ENCODE measurements around the gene MACROD2.

MACROD2 gene

DNA sequence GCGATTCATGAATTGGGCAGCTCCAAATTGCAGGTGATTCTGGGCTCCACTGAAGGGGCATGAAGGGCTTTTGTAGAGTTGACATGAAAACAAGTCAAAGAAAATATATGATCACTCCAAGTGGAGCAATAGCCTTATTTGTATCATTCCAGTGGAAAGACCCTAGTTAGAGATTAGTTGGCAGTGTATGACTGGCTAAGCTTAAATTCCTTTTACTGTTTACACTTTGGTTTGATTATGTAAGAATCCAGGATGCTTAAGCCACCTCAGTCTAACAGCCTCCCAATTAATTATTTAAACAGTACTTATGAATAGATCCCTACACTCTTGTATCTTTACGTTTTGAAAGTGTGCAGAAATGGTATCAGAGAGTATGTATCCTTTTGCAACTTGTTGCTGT lies 1865.5 kb downstream of the MACROD2 start:
- no peak for DNase-seq

DNA sequence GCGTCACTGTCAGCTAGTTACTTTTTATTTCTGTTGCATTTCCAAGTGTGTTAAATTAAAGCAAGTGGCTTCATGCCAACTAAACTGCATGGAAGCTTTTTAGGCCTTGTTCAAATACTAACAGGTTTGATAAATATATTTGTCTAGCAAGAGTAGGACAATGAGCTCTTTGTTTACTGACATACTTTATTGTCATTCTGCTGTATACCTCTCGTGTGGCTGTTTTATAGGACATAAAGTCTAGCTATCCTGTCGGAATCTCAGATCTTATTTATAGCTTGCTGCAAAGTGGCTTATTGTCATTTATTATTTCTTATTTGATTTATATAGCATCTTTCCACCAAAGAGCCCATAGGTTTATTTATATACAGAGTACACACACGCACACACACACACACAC lies 1866.9 kb downstream of the MACROD2 start:
- peak; percentile 9 for DNase-seq

DNA sequence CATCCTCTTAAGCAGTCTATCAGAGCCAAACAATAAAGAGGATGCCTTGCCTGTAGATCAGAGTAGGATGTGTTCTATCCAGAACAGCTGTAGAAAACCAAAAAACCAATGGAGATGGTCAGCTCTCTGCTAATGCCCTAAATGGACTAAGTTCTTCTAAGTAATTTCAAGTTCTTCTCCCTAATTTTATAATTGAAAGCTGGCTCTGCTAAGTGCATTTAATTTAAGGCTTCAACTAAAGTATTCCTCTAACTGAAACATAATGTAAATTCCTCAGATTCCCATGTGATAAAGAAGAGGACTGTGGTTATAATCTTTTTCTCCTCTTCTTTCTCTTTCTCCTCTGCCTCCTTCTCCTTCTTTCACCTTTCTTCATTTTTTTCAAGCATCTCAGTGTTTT lies 1868.4 kb downstream of the MACROD2 start:
- no peak for DNase-seq

DNA sequence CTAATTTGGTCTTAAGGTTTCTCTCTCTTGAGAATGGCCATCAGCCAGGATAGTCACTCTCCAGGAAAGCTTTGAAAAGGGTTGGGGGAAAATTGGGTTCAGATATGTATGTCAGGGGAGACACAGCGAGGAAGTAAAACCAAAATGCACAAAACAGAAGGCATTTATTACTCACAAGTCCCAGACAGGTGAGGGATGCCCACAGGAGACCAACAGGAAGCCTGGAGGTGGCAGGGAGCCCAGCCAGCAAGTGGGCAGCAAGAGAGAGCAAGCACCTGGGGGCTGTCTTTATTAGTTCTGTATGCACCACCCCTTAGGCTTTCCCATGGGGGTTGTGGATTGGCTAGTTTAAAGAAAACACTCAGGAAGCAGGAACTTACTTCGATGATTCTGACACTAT lies 1870.2 kb downstream of the MACROD2 start:
- no peak for DNase-seq

DNA sequence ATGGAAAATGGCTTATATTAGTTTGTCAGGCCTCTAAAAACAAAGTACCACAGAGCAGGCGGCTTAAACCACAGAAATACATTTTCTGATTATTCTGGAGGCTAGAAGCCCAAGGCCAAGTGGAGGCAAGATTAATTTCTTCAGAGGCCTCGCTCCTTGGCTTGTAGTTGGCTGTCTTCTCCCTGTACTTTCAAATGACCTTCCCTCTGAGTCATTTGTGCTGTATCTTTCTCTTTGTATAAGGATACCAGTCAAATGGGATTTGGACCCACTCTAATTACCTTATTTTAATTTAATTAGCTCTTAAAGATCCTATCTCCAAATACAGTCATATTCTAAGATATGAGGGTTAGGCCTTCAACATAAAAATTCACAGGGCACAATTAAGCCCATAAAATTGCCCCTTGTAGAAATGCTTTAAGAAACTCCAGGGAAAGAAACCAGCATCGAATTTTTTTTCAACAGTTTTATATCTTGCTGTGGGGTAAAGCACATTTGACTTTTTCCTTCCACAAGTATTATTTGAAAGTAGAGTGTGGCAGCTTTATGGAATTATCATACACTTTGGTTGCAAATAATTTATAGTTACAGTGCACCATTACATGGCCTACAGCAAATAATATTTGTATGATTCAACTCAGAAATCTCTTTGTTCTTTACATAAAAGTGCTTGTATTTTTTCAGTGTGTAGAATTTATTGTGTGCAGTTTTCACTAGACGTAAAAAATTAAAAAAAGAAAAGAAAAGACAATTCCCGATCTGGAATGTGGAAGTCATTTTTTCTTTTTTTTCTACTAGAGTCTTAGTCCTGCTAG lies 1871.8 kb downstream of the MACROD2 start:
- DNase-seq: no peak

DNA sequence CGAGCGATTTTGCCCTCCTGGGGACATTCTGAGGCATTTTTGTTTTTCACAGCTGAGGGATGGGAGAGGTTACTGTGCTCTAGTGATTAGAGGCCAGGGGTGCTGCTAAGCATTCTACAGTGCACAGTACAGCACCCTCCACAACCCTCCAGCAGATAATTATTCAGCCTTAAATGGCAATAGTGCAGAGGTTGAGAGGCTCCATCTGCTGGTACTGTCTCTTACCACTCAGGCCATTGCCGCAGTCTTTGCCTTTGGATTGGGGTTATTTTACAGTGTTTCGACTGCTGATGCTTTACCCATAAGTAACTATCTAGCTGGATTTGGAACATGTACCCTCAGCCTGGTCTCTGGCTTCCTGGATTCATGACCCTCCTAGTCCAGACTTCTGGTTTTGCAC lies 1872.6 kb downstream of the MACROD2 start:
- no peak for DNase-seq

DNA sequence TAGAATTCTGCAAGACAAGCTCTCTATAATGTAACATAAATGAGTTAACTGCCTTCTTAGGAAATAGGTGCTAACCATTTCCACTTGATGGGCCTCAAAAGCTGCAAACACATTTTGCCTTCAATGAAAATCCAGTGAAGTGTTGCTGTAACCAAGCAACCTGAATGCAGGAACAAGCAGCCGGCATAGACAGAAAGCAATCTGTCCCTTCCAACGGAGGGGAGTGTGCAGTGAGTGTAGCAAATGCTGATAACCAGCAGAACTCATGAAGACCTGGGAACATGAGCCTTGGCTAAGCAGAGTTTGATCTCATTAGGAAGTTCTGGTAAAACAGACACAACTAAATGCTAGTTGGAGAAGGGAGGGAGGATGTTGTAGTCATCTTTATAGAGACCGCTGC lies 1880.1 kb downstream of the MACROD2 start:
- peak; percentile 7 for DNase-seq

DNA sequence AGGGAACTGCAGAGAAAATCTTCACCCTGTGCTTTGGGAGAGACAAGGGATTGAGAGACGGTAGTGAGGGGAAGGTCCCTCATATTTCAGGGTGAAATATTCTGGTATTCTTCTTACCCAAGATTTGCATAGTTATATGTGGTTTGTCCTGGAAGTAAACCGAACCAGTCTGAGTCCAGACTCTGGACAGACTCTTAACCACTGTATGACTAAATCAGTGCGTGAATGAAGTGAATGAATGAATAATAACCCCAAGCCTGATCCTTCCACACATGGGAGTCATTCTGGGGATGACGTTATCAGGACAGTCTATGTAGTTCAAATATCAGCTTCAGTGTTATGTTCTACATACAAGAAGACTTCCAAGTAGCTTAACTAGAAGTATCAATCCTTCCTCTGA lies 1887.2 kb downstream of the MACROD2 start:
- DNase-seq: no peak

DNA sequence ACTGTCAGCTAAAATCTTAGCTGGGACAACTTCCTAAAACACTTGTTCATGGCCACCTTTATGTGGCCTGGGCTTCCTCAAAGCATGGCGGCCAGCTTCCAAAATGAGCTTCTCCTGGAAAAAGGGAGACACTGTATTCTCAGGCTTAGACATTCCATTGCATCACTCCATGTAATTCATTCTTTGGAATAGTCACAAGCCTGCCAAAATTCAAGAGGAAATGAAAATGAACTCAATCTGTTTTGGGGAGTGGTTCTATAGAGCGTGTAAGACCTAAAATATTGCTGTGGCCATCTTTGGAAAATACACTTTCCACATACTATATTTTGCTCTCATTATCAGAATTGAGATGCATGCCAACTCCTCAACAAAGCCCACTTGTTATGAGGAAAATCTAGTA lies 1890.9 kb downstream of the MACROD2 start:
- no peak for DNase-seq

DNA sequence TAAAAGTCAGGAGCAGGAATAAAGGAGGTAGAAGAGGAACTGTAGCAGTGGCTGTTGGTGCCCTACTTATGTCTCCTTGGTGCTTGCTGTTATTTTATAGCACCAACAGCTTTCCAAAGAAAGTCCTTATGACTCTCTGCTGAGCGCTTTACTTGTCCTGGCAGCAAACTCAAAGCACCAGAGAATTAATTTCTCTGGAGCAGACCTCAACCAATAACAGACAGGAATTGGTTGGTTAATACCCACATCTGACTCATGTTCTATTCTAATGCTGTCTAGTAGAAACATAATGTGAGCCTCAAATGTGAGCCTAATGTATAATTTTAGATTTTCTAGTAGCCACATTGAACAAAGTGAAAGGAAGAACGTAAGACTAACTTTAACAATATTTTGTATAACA lies 1892.1 kb downstream of the MACROD2 start:
- no peak for DNase-seq

DNA sequence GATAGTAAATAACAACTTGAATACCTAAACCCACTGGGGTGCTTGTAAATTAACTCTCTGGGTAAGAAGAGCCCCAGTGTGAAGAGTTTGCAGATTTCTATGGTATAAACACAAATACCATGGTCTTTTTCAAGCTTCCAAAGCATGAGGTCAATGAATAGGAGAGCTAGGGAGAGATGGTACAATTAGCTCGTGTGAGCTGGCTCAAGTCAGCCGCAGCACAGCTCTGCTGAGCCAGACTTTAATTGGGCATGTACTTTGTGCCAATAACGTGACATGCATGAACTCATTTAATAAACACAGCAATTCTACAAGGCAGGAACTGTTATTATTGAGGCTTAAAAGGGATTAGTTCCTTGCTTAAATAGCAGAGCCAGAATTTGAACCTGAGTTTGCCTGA lies 1893.7 kb downstream of the MACROD2 start:
- no peak for DNase-seq

DNA sequence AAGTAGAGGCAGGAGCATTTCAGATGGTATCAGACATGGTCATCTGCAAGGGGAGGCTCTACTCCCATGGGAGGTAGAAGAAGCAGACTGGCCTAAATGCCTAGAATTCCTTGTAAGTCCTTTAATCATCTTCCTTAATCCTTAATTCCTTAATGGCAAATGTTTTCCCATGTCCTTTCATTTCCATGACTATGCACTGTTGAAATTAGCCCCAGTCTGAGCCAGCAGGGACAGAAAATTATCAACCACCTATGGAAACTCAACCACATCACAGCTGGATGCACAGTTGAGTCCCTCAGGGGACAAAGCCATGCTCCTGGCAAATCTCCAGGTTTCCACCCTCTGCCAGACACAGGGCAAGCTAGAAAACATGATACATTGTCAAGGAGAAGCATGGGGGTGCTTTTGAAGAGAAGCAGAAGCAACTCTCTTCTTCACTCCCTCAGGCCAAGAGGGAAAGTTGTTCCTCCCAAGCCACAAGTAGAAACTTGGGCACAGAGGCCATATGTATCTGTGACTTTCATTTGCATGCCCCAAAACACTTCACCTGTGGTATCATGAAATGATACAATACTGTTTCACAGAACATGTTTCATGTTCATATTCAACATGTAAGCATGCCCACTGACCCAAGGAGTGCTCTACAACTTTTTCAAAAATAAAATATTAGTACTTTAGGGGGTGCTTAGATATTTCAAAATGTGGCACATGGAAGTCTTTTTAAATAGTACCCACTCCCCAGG lies 1894.4 kb downstream of the MACROD2 start:
- no peak for DNase-seq

DNA sequence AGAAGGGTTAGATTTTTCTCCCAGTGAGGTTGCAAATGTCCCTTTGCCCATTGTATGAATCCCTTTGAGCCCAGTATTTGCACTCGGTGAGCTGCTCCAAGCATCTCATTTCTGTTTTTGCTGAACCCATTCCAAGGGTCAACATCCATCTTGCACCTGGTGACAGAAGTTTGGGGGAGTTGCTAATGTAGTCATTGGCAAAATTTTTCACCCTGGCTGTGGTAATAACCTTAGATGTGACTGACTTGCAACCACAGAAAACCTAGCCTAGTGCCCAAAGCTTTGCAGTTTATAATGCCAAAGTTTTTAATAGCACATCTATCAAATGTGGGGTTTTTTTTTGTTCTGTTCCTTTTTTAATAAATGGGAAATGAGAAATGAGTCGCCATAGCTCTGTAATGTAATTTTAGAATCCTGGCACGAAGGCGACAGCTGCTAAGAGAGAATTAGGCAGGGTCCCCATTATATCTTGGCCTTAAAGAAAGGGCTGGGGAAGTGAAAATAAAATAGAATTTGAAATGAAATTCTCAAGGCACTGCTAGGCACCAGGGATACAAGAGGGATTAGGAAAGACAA lies 1895.2 kb downstream of the MACROD2 start:
- no peak for DNase-seq

DNA sequence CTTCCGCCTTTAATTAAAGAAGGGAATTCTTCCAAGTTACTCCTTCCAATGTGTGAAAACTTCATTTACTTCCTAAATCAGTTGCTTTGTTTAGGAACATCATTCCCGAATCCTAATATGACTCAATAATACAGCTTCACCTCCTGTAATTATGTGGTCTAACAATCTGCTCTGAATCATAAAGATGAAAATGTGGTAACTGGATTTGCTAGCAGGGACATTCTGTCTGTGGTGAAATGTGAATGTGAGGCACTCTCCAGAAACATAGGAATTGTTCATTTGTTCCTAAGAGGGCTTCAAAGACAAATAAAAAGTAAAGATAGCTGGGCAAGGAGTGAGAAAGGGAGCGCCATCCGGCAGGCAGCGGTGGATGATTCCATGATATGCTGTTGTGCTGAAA lies 1899.8 kb downstream of the MACROD2 start:
- no peak for DNase-seq

DNA sequence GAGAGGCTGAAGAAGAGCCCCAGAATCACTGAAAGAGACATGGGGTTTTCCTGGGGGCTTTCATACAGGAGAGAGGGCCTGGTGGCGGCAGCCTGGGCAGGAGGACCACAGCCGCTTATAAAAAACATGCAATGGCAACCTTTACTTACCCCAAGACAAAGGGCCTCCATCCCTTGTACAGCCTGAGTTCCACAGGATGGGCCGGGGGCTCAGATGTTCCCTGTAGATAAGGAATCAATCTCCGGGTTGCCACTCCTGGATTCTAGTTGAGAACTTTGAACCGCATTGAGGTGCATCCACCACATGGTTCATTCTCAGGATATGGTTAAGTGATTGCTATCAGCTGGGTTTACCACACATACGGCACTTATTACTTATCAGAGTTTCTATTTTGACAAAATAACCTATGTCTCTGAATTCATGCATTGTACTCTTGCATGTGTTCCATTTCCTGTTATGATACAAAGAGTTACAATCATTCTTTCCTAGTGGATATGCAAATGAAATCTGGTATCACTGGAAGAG lies 1900.3 kb downstream of the MACROD2 start:
- DNase-seq: no peak

DNA sequence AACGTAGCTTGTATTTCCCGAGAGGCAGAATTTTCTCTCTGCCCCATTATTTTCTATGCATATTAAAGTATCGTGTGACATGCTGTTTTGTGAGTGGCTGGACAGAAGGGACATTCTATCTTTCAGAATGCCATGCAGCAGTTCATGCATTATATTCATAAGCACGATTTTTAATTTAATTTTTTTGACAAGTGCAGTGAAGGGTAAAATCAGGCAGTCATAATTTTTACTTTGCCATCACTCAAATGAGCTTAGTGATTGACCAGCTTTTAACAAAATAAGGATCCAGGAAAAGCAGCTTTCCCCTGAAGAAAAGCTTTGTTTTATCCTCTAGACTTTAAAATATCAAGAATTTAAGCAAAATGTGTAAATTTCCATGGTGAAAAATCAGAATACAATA lies 1904.7 kb downstream of the MACROD2 start:
- no peak for DNase-seq

DNA sequence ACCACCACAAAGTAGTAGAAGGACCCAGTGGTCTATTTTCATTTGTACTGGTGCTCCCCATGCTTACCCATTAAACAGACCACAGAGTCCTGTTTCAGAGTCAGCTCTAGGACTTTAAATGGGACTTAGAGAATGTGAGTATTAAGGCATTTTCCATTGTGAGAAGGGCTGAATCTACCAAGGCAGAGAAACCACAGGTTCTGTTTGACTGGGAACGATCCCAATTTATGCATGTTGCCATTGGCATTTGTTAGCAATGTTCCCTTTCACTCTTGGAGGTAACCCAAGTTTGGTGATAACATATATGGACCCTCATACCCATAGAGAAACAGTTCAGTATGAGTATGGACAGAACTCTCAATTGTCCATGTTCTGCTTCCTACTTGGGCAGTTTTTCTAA lies 1905.1 kb downstream of the MACROD2 start:
- DNase-seq: no peak

DNA sequence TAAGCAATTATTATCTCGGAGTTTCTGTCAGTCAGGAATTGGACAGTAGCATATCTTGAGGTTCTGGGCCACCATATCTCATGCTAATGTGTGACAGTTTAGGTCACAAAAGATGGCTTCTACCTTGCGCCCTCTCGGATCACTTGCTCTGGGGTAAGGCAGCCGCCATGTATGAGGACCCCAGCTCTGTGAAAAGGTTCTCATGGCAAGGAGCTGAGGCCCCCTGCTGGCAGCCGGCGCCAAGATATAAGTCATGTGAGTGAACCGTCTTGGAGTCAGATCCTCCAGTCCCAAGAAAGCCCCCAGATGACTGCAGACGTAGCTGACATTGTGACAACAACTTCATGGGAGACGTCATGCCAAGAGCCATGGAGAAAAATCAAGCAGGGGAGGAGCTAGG lies 1907.2 kb downstream of the MACROD2 start:
- DNase-seq: no peak

DNA sequence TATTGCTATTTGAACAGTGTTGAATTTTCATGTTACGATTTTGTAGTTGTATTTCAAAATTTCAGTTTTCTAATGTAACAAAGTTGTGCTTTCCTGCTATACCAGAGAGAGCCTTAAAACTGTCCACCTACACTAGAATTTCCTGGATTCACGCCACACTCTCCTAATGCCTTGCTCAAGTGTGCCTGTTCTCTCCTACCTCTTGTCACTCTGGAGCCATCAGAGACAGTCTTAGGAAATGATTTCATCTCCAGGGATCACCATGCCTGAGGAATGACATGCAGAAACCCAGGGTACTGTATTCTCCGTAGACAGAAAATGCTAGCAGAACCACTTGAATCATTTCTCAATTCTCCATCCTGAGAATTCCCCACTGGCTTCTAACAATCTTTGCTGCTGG lies 1910.3 kb downstream of the MACROD2 start:
- DNase-seq: no peak

DNA sequence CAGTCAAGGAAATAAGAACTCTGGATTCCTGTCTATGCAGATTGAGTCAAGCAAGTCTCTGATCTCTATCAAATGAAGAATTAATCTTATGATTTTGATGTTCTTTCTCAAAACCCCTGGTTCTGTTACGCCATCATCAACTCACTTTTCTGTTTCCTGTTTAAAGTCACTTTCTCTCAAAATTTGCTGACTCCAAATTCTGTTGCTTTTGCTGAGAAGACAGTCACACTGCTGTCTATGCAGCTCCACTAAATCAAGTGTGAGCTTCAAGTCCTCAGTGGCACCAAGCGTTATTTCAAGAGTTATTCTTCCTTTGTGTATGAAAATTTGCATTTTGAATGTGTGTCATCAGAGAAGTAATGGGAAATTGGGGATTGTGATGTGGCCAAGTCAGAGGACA lies 1914.7 kb downstream of the MACROD2 start:
- no peak for DNase-seq

DNA sequence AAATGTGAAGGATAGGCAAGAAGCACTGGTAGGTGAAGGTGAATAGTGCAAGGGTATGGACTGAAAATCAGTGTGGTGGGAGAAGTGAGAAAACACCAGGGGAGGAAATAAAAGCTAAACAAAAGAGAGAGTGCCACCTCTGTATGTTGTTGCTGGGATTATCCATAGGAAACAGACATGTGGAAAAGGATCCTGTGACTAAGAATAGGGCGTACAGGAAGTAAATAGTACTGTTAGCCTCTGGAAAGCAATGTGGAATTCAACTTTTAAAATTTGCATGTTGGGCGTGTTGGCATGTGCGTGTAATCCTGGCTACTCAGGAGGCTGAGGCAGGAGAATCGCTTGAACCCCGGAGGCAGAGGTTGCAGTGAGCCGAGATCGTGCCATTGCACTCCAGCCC lies 1916.3 kb downstream of the MACROD2 start:
- no peak for DNase-seq

DNA sequence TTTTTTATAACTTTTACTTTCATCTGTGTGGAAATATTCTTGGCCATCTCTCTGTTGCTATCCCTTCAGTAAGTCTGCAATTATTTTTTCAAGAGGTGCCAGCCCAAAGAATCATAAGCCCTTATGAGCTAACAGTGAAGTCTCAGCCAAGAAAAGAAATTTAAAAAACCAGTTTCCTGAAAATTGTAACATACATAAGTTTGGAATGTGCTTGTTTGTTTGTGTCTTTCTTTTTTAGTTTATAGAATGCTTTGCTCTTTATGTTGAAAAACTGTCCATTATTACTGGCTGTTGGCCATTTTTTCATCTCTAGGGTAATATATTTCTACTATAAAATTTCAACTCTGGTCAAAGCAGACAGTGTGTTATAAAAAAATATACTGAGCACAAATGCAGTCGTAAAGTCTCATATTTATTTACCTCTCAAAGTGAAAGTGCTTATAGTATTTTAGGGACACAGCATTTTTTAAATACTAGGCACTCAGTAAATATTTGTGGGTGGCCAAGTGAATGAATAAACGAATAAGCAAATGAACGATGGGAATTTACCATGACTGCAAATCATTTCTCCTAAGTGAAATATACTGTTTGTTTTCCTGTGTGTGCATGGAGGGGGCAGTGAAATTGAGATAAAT lies 1918.2 kb downstream of the MACROD2 start:
- no peak for DNase-seq

DNA sequence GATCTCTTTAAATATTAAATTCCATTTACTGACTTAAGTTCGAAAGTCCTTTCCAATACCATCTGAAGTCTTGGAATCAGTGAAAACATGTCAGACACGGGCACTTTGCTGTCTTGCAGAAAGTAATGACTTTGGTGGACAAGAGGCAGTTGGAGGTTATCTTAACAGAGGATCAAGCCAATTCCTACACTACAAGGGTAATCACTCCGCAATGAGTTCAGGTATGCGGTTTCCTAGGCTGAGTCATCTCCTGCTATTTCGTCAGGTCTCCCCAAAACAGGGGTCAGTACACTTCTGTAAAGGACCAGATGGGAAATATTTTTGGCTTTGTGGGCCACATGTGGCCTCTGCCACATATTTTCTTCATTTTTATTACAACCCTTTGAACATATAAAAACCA lies 1921.3 kb downstream of the MACROD2 start:
- DNase-seq: no peak

DNA sequence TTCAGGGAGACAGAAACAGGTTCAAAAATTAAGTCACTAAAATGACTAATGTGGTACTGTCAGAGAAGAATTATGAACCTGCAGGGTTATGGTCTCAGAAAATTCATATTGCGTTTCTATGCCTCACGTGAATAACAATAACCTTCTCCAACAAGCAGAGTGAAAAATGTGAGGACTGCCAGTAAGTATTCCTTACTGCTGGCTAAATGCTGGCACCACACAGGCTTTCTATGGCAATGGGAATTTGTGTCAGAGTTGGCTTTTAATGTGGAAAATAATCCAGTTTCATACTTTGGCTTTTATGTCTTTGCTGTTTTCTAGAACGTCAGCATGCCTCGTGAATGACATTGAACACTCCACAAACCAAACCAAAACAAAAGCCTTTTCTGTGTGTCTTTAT lies 1922.0 kb downstream of the MACROD2 start:
- no peak for DNase-seq
